DND-41 (cell line): ENCODE data around the gene ACTMAP.
"Not testable (repeated sequence)": the region's sequence is repeated elsewhere in the genome, so short reads cannot be mapped to it uniquely, and the experiment has no call there.

Source experiments
- ATAC-seq: fragments of 200-7000 bp; cut with Tn5 transposase; 3 replicates; pipeline ENCODE4 v1.9.1; 2021; ENCODE audit warnings: low read depth; ENCODE audit not compliant: insufficient read depth
- DNase-seq: peaks from one replicate; pipeline ENCODE4 v3.0.0-alpha.2; 2020
- H2AFZ ChIP-seq: 2 replicates; pipeline ENCODE4 v1.6.0; 2012; ENCODE audit warnings: low read depth, low read length
- H3K27ac ChIP-seq: 2 replicates; pipeline ENCODE4 v1.5.1; 2012; ENCODE audit warnings: low read length, inconsistent platforms
- H3K27me3 ChIP-seq: fragments of 200-600 bp; sonication (generic); 2 replicates; pipeline ENCODE4 v1.6.0; 2012; ENCODE audit warnings: low read length, mild to moderate bottlenecking, inconsistent platforms; ENCODE audit not compliant: insufficient read depth, poor library complexity
- H3K36me3 ChIP-seq: 2 replicates; pipeline ENCODE4 v1.5.1; 2012; ENCODE audit warnings: low read length, inconsistent platforms; ENCODE audit not compliant: insufficient read depth
- H3K4me1 ChIP-seq: 2 replicates; pipeline ENCODE4 v1.5.1; 2012; ENCODE audit warnings: mild to moderate bottlenecking, low read length; ENCODE audit not compliant: insufficient read depth
- H3K4me2 ChIP-seq: 2 replicates; pipeline ENCODE4 v1.6.0; 2012; ENCODE audit warnings: mild to moderate bottlenecking, moderate library complexity, low read length, inconsistent platforms; ENCODE audit not compliant: insufficient read depth
- H3K4me3 ChIP-seq, 2 experiments: fragments of 200-600 bp in 1 of 2; shearing (Covaris generic) in 1 of 2; 2 replicates each; pipeline ENCODE4 v1.5.1; 2012 to 2016; ENCODE audit warnings: inconsistent platforms in 2 of 2, low read length in 2 of 2, mild to moderate bottlenecking in 2 of 2, low read depth in 1 of 2, moderate library complexity in 1 of 2
- H3K79me2 ChIP-seq: 2 replicates; pipeline ENCODE4 v1.6.0; 2012; ENCODE audit warnings: low read length, inconsistent platforms; ENCODE audit not compliant: insufficient read depth
- H3K9ac ChIP-seq: 2 replicates; pipeline ENCODE4 v1.6.0; 2012; ENCODE audit warnings: low read depth, mild to moderate bottlenecking, inconsistent platforms, low read length, moderate library complexity
- H3K9me3 ChIP-seq: 2 replicates; pipeline ENCODE4 v1.5.1; 2012; ENCODE audit warnings: low read length, moderate library complexity, mild to moderate bottlenecking, inconsistent platforms; ENCODE audit not compliant: insufficient read depth, severe bottlenecking
- H4K20me1 ChIP-seq: 2 replicates; pipeline ENCODE4 v1.6.0; 2012; ENCODE audit warnings: low read length; ENCODE audit not compliant: insufficient read depth
- EZH2 ChIP-seq: IDR thresholded peaks from 3 replicates; pipeline ENCODE4 v1.6.1; 2012; ENCODE audit warnings: borderline replicate concordance, low read depth, mild to moderate bottlenecking, moderate library complexity, low read length, inconsistent platforms; ENCODE audit not compliant: severe bottlenecking
- TF ChIP-seq, protein P1 (sequence below): IDR thresholded peaks from 2 replicates; pipeline ENCODE4 v1.5.1; 2012; ENCODE audit warnings: borderline replicate concordance, low read length, moderate library complexity, mild to moderate bottlenecking; ENCODE audit not compliant: poor library complexity, severe bottlenecking; ENCODE audit errors: extremely low read depth

ACTMAP gene

DNA sequence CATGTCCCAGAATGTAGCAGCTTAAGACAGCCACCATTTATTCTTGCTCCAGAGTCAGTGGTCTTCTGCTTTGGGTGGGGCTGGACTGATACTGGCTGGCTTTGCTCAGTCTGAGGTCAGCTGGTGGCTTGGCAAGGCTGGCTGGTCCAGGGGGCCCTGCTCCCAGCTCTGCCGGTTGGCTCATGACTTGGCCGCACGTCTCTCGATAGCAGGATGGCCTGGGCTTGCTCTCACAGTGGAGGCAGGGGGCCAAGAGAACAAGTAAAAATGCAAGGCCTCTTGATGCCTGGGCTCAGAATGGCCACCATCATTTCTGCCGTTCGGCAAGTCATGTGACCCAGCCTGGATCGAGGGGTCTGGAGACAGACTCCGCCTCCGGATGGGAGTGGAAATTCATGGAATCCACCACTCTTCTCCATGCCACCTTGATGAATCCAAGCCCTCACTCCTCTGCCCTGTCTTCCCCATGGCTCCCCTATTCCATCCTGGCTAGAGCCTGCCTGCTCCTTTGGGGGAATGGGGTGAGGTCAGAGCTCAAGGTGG, 13.1 kb downstream of the ACTMAP start:
- Histone ChIP-seq H3K9ac (no peak overlapping the region), H3K36me3 (peaks cover 57% of the 10 kb centered on the region), H3K27me3 (no peaks in the 10 kb centered on the region), H3K27ac (no peak overlapping the region), H4K20me1 (no peaks in the 10 kb centered on the region), H3K79me2 (no peaks in the 10 kb centered on the region), H3K4me2 (no peak overlapping the region), H3K4me3 (no peak overlapping the region), H3K4me1 (no peaks in the 10 kb centered on the region), H2AFZ (no peak overlapping the region), H3K9me3 (no peaks in the 10 kb centered on the region)
- TF ChIP-seq EZH2: no peak
- TF ChIP-seq, protein P1, sequence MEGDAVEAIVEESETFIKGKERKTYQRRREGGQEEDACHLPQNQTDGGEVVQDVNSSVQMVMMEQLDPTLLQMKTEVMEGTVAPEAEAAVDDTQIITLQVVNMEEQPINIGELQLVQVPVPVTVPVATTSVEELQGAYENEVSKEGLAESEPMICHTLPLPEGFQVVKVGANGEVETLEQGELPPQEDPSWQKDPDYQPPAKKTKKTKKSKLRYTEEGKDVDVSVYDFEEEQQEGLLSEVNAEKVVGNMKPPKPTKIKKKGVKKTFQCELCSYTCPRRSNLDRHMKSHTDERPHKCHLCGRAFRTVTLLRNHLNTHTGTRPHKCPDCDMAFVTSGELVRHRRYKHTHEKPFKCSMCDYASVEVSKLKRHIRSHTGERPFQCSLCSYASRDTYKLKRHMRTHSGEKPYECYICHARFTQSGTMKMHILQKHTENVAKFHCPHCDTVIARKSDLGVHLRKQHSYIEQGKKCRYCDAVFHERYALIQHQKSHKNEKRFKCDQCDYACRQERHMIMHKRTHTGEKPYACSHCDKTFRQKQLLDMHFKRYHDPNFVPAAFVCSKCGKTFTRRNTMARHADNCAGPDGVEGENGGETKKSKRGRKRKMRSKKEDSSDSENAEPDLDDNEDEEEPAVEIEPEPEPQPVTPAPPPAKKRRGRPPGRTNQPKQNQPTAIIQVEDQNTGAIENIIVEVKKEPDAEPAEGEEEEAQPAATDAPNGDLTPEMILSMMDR: no peak
- DNase-seq (no peak), ATAC-seq (no peak)

DNA sequence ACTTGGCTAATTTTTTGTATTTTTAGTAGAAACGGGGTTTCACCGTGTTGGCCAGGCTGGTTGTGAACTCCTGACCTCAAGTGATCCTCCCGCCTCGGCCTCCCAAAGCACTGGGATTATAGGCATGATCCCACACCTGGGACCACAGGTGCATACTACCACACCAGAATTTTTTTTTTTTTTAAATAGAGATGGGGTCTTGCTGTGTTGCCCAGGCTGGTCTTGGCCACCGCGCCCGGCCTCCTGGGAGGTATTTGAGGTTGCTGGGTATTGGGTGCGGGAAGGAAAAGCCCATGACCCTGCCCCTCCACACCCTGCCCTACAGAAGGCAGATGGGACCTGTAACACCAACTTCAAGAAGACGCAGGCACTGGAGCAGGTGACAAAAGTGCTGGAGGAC, 13.6 kb downstream of the ACTMAP start:
- H3K27me3 ChIP-seq: no peaks in the 10 kb centered on the region
- no peaks in the 10 kb centered on the region for H3K9me3 ChIP-seq
- H3K9ac ChIP-seq: no peak overlapping the region
- H4K20me1 ChIP-seq: no peaks in the 10 kb centered on the region
- DNase-seq (no peak), ATAC-seq (no peak)
- no peak overlapping the region for H3K4me3 ChIP-seq
- no peak for TF ChIP-seq EZH2
- TF ChIP-seq, protein P1: no peak
- H3K4me1 ChIP-seq: no peaks in the 10 kb centered on the region
- no peaks in the 10 kb centered on the region for H3K79me2 ChIP-seq
- no peak overlapping the region for H3K27ac ChIP-seq
- H3K4me2 ChIP-seq: no peak overlapping the region
- no peak overlapping the region for H2AFZ ChIP-seq
- H3K36me3 ChIP-seq: peaks cover 55% of the 10 kb centered on the region

DNA sequence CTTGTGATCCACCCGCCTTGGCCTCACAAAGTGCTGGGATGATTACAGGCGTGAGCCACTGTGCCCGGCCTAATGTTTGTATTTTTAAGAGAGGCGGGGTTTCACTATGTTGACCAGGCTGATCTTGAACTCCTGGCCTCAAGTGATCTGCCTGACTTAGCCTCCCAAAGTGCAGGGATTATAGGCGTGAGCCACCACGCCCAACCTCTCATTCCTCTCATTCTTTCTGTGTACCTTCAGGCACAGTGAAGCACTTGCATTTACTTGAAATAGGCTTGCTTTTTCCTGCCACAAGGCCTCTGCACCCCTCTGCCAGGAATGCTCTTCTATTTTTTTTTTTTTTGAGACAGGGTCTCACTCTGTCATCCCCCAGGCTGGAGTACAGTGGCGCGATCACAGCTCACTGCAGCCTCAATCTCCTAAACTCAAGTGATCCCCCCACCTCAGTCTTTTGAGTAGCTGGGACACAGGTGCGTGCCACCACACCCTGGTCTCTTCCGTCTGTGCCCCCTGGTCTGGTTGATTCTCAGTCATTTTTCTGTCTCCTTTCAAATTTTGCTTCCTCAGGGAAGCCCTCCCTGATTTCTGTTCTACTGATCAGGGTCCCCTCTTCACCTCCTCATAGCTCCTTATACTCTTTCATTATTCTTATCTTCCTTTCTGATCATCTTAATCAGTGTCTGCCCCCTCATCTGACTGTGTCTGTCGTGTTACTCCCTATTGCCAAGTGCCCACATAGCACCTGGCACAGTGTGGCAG, 15.1 kb downstream of the ACTMAP start:
- Histone ChIP-seq H3K9me3 (no peaks in the 10 kb centered on the region), H4K20me1 (no peaks in the 10 kb centered on the region), H3K4me2 (no peak overlapping the region), H3K9ac (no peak overlapping the region), H3K4me1 (no peaks in the 10 kb centered on the region), H2AFZ (no peak overlapping the region), H3K4me3 (no peak overlapping the region), H3K36me3 (peaks cover 65% of the 10 kb centered on the region), H3K27me3 (no peaks in the 10 kb centered on the region), H3K27ac (no peak overlapping the region), H3K79me2 (no peaks in the 10 kb centered on the region)
- DNase-seq (no peak), ATAC-seq (no peak)
- TF ChIP-seq, protein P1: no peak
- TF ChIP-seq EZH2: no peak

DNA sequence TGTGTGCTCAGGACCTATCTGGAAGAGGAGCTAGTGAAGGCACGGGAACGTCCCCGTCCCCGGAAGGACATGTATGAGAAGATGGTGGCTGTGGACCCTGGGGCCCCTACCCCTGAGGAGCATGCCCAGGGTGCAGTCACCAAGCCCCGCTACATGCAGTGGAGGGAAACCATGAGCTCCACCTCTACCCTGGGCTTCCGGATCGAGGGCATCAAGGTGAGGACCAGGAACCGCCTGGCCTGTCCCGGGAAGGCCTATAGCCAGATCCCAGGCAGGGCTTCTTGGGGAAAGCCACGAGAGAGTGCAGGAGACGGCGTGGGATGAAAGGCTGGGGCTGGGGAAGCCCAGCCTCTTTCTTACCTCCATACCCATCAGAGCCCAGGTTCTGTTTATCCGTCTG, 17.1 kb downstream of the ACTMAP start:
- H3K27ac ChIP-seq: no peak overlapping the region
- H3K4me3 ChIP-seq: no peak overlapping the region
- no peaks in the 10 kb centered on the region for H3K4me1 ChIP-seq
- H3K27me3 ChIP-seq: no peaks in the 10 kb centered on the region
- H3K9ac ChIP-seq: no peak overlapping the region
- peaks cover 64% of the 10 kb centered on the region for H3K36me3 ChIP-seq
- H2AFZ ChIP-seq: no peak overlapping the region
- ATAC-seq (no peak), DNase-seq (no peak)
- no peak for TF ChIP-seq EZH2
- TF ChIP-seq, protein P1: no peak
- no peaks in the 10 kb centered on the region for H3K79me2 ChIP-seq
- H4K20me1 ChIP-seq: no peaks in the 10 kb centered on the region
- H3K4me2 ChIP-seq: no peak overlapping the region
- H3K9me3 ChIP-seq: no peaks in the 10 kb centered on the region

DNA sequence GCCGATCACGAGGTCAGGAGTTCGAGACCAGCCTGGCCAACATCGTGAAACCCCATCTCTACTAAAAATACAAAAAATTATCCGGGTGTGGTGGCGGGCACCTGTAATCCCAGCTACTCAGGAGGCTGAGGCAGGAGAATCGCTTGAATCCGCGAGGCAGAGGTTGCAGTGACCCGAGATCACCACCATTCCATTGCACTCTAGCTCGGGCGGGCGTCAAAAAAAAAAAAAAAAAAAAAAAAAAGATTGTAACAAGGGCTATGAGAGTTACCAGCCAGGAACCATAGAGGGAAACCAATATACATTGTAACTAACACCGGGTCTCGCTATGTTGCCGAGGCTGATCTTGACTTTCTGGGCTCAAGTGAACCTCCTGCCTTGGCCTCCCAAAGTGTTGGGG, 18.0 kb downstream of the ACTMAP start:
- H3K36me3 ChIP-seq: peaks cover 64% of the 10 kb centered on the region
- not testable (repeated sequence) for H3K79me2 ChIP-seq, ATAC-seq, H4K20me1 ChIP-seq, H3K9me3 ChIP-seq, H3K27me3 ChIP-seq, DNase-seq, H3K9ac ChIP-seq, H3K4me3 ChIP-seq, H3K4me1 ChIP-seq, H3K27ac ChIP-seq, H2AFZ ChIP-seq, H3K4me2 ChIP-seq
